ENCODE measurements around the gene HTR7. TPM values are rescaled to one million over a fixed set of nuclear protein-coding genes. Genes with fewer than 3 reads are reported as not detected.

Gene HTR7
- total and polyA plus RNA-seq, 2 experiments from 2014 or later: 0.23 to 1.8 TPM

GRCh38 chr10:90893190-90893589 lies 35.4 kb upstream of the HTR7 start:
- Histone ChIP-seq H3K27ac (no peak overlapping the region), H3K9me3 (ENCODE audit: low read depth) (no peaks in the 10 kb centered on the region), H3K27me3 (no peaks in the 10 kb centered on the region), H3K4me3 (no peak overlapping the region), H3K9me2 (replicated peaks; ENCODE audit: insufficient read depth) (no peaks in the 10 kb centered on the region), H3K4me2 (no peak overlapping the region), H3K4me1 (ENCODE audit: insufficient read depth) (no peaks in the 10 kb centered on the region), H2AFZ (no peak overlapping the region), H4K20me1 (ENCODE audit: insufficient read depth, poor library complexity, severe bottlenecking) (no peaks in the 10 kb centered on the region), H3K36me3 (replicated peaks; ENCODE audit: insufficient read depth, low read depth) (no peaks in the 10 kb centered on the region), H3K79me2 (no peaks in the 10 kb centered on the region)
- TF ChIP-seq, protein P1, sequence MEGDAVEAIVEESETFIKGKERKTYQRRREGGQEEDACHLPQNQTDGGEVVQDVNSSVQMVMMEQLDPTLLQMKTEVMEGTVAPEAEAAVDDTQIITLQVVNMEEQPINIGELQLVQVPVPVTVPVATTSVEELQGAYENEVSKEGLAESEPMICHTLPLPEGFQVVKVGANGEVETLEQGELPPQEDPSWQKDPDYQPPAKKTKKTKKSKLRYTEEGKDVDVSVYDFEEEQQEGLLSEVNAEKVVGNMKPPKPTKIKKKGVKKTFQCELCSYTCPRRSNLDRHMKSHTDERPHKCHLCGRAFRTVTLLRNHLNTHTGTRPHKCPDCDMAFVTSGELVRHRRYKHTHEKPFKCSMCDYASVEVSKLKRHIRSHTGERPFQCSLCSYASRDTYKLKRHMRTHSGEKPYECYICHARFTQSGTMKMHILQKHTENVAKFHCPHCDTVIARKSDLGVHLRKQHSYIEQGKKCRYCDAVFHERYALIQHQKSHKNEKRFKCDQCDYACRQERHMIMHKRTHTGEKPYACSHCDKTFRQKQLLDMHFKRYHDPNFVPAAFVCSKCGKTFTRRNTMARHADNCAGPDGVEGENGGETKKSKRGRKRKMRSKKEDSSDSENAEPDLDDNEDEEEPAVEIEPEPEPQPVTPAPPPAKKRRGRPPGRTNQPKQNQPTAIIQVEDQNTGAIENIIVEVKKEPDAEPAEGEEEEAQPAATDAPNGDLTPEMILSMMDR (IDR thresholded peaks at IDR 0.05; ENCODE audit: poor library complexity): no peak
- no peak for TF ChIP-seq EZH2phosphoT487 (IDR thresholded peaks at IDR 0.05; ENCODE audit: low read depth, severe bottlenecking, unreplicated experiment)
- no peak for TF ChIP-seq EZH2 (IDR thresholded peaks at IDR 0.05; ENCODE audit: borderline replicate concordance)
- WGBS (ENCODE audit: low lambda C conversion rate, missing lambda C conversion rate): 93% methylated on average over 3 of the region's 3 CpGs
- DNase-seq (ENCODE audit: low spot score): no peak

DNA sequence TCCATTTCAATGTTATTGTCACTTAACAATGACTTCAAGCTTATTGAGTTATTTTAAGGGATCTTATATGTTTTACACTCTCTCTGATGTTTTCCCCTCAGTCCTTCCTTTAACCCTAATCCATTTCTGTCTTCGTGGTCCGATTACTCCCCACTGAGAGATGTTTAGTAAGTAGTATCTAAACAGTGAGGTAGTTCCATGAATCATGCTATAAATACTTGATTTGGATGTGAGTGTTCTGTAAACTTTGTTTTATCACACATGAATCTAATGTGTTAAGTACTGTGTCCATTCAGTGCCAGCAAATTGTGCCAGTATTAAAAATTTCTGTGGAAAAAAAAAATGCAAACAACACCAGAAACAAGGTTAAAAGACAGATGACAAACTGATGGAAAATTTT lies 32.5 kb upstream of the HTR7 start:
- Histone ChIP-seq H3K4me2 (no peak overlapping the region), H2AFZ (no peak overlapping the region), H3K27me3 (no peaks in the 10 kb centered on the region), H3K9me2 (replicated peaks; ENCODE audit: insufficient read depth) (no peaks in the 10 kb centered on the region), H3K4me1 (ENCODE audit: insufficient read depth) (no peaks in the 10 kb centered on the region), H3K27ac (no peak overlapping the region), H3K4me3 (no peak overlapping the region), H4K20me1 (ENCODE audit: insufficient read depth, poor library complexity, severe bottlenecking) (no peaks in the 10 kb centered on the region), H3K36me3 (replicated peaks; ENCODE audit: insufficient read depth, low read depth) (no peaks in the 10 kb centered on the region), H3K9me3 (ENCODE audit: low read depth) (no peaks in the 10 kb centered on the region), H3K79me2 (no peaks in the 10 kb centered on the region)
- TF ChIP-seq, protein P1 (IDR thresholded peaks at IDR 0.05; ENCODE audit: poor library complexity): no peak
- TF ChIP-seq EZH2 (IDR thresholded peaks at IDR 0.05; ENCODE audit: borderline replicate concordance): no peak
- TF ChIP-seq EZH2phosphoT487 (IDR thresholded peaks at IDR 0.05; ENCODE audit: low read depth, severe bottlenecking, unreplicated experiment): no peak
- 91% methylated on average over 2 of the region's 2 CpGs for WGBS (ENCODE audit: low lambda C conversion rate, missing lambda C conversion rate)
- DNase-seq (ENCODE audit: low spot score): no peak

DNA sequence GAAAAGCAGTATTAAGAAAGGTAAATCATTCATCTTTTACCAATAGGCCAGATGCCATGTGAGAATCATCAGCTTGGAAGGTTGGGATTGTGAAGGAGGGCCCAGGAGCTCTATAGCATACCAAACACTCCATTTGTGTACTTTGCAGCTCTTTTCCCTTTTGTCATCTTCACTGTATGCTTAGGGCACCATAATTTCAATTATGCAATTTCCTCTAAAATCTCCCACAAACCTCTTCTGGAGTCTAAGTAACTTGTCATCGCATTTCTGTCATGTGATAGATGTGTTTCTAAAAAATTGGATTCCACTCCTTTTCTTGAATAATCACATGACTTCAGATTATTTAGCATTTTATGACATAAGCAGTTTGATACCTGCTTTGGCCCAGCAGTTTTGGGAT lies 31.8 kb upstream of the HTR7 start:
- Histone ChIP-seq H2AFZ (no peak overlapping the region), H3K36me3 (replicated peaks; ENCODE audit: insufficient read depth, low read depth) (no peaks in the 10 kb centered on the region), H3K27ac (no peak overlapping the region), H3K4me2 (no peak overlapping the region), H3K79me2 (no peaks in the 10 kb centered on the region), H3K27me3 (no peaks in the 10 kb centered on the region), H3K9me3 (ENCODE audit: low read depth) (no peaks in the 10 kb centered on the region), H4K20me1 (ENCODE audit: insufficient read depth, poor library complexity, severe bottlenecking) (no peaks in the 10 kb centered on the region), H3K4me1 (ENCODE audit: insufficient read depth) (peaks cover 4% of the 10 kb centered on the region), H3K9me2 (replicated peaks; ENCODE audit: insufficient read depth) (no peaks in the 10 kb centered on the region), H3K4me3 (no peak overlapping the region)
- WGBS (ENCODE audit: low lambda C conversion rate, missing lambda C conversion rate): 100% methylated on average over 1 of the region's 1 CpG
- TF ChIP-seq EZH2 (IDR thresholded peaks at IDR 0.05; ENCODE audit: borderline replicate concordance) (no peak), EZH2phosphoT487 (IDR thresholded peaks at IDR 0.05; ENCODE audit: low read depth, severe bottlenecking, unreplicated experiment) (no peak)
- TF ChIP-seq, protein P1 (IDR thresholded peaks at IDR 0.05; ENCODE audit: poor library complexity): no peak
- no peak for DNase-seq (ENCODE audit: low spot score)

GRCh38 chr10:90888387-90888786 lies 30.5 kb upstream of the HTR7 start:
- Histone ChIP-seq H4K20me1 (ENCODE audit: insufficient read depth, poor library complexity, severe bottlenecking) (no peaks in the 10 kb centered on the region), H3K9me3 (ENCODE audit: low read depth) (no peaks in the 10 kb centered on the region), H3K27ac (no peak overlapping the region), H3K79me2 (no peaks in the 10 kb centered on the region), H3K9me2 (replicated peaks; ENCODE audit: insufficient read depth) (no peaks in the 10 kb centered on the region), H3K4me3 (no peak overlapping the region), H3K4me1 (ENCODE audit: insufficient read depth) (peaks cover 5% of the 10 kb centered on the region), H3K27me3 (no peaks in the 10 kb centered on the region), H3K4me2 (no peak overlapping the region), H3K36me3 (replicated peaks; ENCODE audit: insufficient read depth, low read depth) (no peaks in the 10 kb centered on the region), H2AFZ (no peak overlapping the region)
- TF ChIP-seq EZH2phosphoT487 (IDR thresholded peaks at IDR 0.05; ENCODE audit: low read depth, severe bottlenecking, unreplicated experiment) (no peak), EZH2 (IDR thresholded peaks at IDR 0.05; ENCODE audit: borderline replicate concordance) (no peak)
- TF ChIP-seq, protein P1 (IDR thresholded peaks at IDR 0.05; ENCODE audit: poor library complexity): no peak
- 100% methylated on average over 6 of the region's 6 CpGs for WGBS (ENCODE audit: low lambda C conversion rate, missing lambda C conversion rate)
- no peak for DNase-seq (ENCODE audit: low spot score)

Measured in hepatocyte (in vitro differentiated cells).